Natural killer cell (primary cell): ENCODE results near the gene FOXA3. TPM values are rescaled to one million over a fixed set of nuclear protein-coding genes. Genes with fewer than 3 reads are reported as not detected.

Source experiments
- ATAC-seq, 3 donors: fragments of 150-1000 bp in 2 of 3; fragments of 200-7000 bp in 1 of 3; cut with Tn5 transposase; 1 replicate in 1 of 3; 2 replicates in 2 of 3; pipeline ENCODE4 v1.10.0; 2021; ENCODE audit warnings: mild to moderate bottlenecking in 2 of 3, moderate library complexity in 2 of 3
- DNase-seq, 2 donors: peaks; one replicate each; pipeline versions ENCODE4 v3.0.0 to v3.0.0-alpha.2; 2013 to 2021; ENCODE audit warnings: mixed read lengths in 1 of 2
- H3K27ac ChIP-seq: one replicate; pipeline ENCODE4 v1.5.1; 2013; ENCODE audit warnings: mild to moderate bottlenecking, low read length
- H3K27me3 ChIP-seq: one replicate; pipeline ENCODE4 v1.6.1; 2013; ENCODE audit warnings: low read length; ENCODE audit not compliant: control insufficient read depth, insufficient read depth
- H3K36me3 ChIP-seq: one replicate; pipeline ENCODE4 v1.6.1; 2013; ENCODE audit warnings: low read length; ENCODE audit not compliant: control insufficient read depth, insufficient read depth
- H3K4me1 ChIP-seq: one replicate; pipeline ENCODE4 v1.6.1; 2013; ENCODE audit warnings: low read length; ENCODE audit not compliant: control insufficient read depth, insufficient read depth
- H3K4me3 ChIP-seq: one replicate; pipeline ENCODE4 v1.5.1; 2013; ENCODE audit warnings: low read length
- H3K9me3 ChIP-seq: one replicate; pipeline ENCODE4 v1.6.1; 2013; ENCODE audit warnings: low read length; ENCODE audit not compliant: control insufficient read depth, insufficient read depth
- H3K27ac Mint-ChIP-seq, 2 donors: one replicate each; pipeline ENCODE4 v1.8.0; 2022; ENCODE audit warnings: mild to moderate bottlenecking in 2 of 2, mixed read lengths in 2 of 2, moderate library complexity in 1 of 2
- H3K27me3 Mint-ChIP-seq, 2 donors: one replicate each; pipeline ENCODE4 v1.8.0; 2022; ENCODE audit warnings: low read depth in 2 of 2, mixed read lengths in 2 of 2
- H3K36me3 Mint-ChIP-seq: one replicate; pipeline ENCODE4 v1.8.0; 2022; ENCODE audit warnings: mixed read lengths
- H3K4me1 Mint-ChIP-seq, 2 donors: one replicate each; pipeline ENCODE4 v1.8.0; 2022; ENCODE audit warnings: mixed read lengths in 2 of 2
- H3K4me3 Mint-ChIP-seq: one replicate; pipeline ENCODE4 v1.8.0; 2022; ENCODE audit warnings: mild to moderate bottlenecking, moderate library complexity, mixed read lengths
- H3K9me3 Mint-ChIP-seq, 2 donors: one replicate each; pipeline ENCODE4 v1.8.0; 2022; ENCODE audit warnings: mixed read lengths in 2 of 2
- WGBS: methylation state at CpG from one replicate; pipeline ENCODE4 v1.1.7; 2013; ENCODE audit warnings: missing lambda C conversion rate; ENCODE audit not compliant: insufficient coverage; 5-methylcytosine and 5-hydroxymethylcytosine counted together
- intact Hi-C: fragments of 100-400 bp; cut with micrococcal nuclease; formaldehyde crosslinking; loops from one replicate; pipeline ENCODE4 v1.14.2; 2022
- total RNA-seq, 4 donors: library from RNA; stranded (reverse); fragments of 120-200 nt in 1 of 4; gene quantifications; one replicate each; pipeline versions ENCODE4 v1.2.3 to v1.2.4, GENCODE V29; 2013 to 2022
- TF ChIP-seq, protein P1 (sequence below): fragments of 200-600 bp; IDR thresholded peaks from one replicate; pipeline ENCODE4 v1.8.0; 2022; ENCODE audit warnings: antibody characterized with exemption

Gene FOXA3
- total RNA-seq: not detected
- total RNA-seq (2013): 0.05 TPM

DNA sequence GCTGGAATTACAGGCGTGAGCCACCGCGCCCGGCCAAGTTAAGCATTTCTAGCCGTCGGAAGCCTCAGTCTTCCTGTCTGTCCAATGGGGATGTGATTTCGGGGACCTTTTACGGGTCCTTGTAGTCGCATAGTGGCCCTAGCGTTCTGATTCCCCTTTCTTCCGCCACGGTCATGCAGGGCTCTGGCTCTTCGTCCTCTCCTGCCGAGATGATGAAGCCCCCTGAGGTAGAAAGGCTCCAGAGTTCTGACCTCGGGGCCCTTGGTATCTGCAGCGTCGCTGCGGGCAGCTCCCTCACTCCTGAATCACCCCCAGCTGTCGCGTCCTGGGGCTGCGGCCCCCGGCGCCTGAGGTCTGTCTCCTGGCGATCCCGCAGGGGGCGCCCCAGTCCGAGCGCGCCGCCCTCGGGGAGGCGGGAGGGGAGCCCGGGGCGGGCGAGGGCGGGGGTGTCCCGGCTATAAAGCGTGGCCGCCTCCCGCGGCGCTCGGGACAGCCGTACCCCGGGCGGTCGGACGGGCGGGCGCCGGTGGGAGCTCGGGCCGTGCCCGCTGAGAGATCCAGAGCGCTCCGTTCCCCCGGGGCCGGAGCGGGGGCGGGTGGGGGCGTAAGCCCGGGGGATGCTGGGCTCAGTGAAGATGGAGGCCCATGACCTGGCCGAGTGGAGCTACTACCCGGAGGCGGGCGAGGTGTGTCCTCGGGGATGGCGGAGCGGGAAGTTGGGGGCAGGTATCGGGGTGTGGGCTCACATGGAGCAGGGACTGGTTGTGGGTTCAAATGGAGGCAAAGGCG lies at the start of gene FOXA3:
TSS of gene FOXA3 (plus strand) at position 487 of the 789 bp plus-strand sequence. CDS start at position 618, 131 bp downstream.
- Histone ChIP-seq H3K4me1 (peaks cover 24% of the 10 kb centered on the region), H3K27ac (no peak within 1 kb of the TSS), H3K36me3 (peaks cover 2% of the 10 kb centered on the region), H3K9me3 (no peaks in the 10 kb centered on the region), H3K4me3 (peak within 1 kb of the TSS; percentile 40), H3K27me3 (peaks cover 11% of the 10 kb centered on the region)
- intact Hi-C loops: loop anchor here (1.0 to 10.0 kb wide), 4 partner anchors 22 to 401 kb away; partner anchors contain the start of gene IRF2BP1
- DNase-seq (peak; percentile 60 to 77), ATAC-seq (peak; percentile 26 to 35 (median 27))
- Mint-ChIP-seq H3K27me3 (peaks cover 16 to 24% of the 10 kb centered on the region in 2 donors), H3K4me1 (peaks cover 21 to 36% of the 10 kb centered on the region in 2 donors), H3K27ac (peak within 1 kb of the TSS; percentile 91 to 96), H3K9me3 (no peaks in the 10 kb centered on the region), H3K4me3 (peak within 1 kb of the TSS; percentile 99), H3K36me3 (no peaks in the 10 kb centered on the region)
- TF ChIP-seq, protein P1, sequence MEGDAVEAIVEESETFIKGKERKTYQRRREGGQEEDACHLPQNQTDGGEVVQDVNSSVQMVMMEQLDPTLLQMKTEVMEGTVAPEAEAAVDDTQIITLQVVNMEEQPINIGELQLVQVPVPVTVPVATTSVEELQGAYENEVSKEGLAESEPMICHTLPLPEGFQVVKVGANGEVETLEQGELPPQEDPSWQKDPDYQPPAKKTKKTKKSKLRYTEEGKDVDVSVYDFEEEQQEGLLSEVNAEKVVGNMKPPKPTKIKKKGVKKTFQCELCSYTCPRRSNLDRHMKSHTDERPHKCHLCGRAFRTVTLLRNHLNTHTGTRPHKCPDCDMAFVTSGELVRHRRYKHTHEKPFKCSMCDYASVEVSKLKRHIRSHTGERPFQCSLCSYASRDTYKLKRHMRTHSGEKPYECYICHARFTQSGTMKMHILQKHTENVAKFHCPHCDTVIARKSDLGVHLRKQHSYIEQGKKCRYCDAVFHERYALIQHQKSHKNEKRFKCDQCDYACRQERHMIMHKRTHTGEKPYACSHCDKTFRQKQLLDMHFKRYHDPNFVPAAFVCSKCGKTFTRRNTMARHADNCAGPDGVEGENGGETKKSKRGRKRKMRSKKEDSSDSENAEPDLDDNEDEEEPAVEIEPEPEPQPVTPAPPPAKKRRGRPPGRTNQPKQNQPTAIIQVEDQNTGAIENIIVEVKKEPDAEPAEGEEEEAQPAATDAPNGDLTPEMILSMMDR: peak; percentile 73
- 2% methylated on average over 71 of the region's 71 CpGs for WGBS

DNA sequence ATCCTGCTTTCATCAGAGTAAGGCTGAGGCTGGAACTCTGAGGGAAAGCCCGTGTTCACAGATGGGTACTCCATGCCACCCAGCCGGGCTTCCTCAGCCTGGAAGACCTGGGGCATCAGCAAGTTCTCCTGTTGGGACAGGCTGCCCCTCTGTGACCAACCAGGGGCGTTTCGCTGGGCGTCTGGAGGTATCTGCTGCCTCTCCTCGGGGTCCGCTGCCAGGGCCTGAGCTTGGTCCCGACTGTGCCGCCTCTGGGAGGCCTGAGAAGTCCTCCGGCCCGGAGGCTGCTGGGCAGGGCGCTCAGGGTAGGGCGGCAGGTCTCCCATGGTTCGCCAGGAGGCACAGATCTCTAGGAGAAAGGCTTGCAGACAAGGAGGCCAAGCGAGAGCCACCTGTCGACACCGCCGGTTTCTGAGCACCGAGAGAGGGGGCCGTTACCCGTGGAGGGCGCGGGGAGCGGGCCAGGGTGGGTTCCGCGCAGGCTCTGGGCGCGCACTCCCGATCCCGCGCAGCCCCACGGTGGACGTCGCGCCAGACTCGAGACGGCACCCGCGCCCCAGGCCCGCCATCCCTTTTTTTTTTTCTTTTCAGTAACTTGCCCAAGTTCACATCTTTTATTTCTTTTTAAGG lies 49.2 kb upstream of the FOXA3 start, which contains the start of gene RSPH6A:
TSS of gene RSPH6A (minus strand) at position 458 of the 630 bp plus-strand sequence. CDS start at position 326, 132 bp downstream.
- Mint-ChIP-seq H3K4me3 (peak within 1 kb of the TSS; percentile 80), H3K4me1 (peaks cover 0 to 10% of the 10 kb centered on the region in 2 donors), H3K27ac (peak within 1 kb of the TSS in 1 of 2 donors; percentile 33), H3K36me3 (no peaks in the 10 kb centered on the region), H3K9me3 (no peaks in the 10 kb centered on the region), H3K27me3 (peaks cover 0 to 7% of the 10 kb centered on the region in 2 donors)
- intact Hi-C loops: loop anchor here (5.0 kb wide), 1 partner anchor 202 kb away; no protein-coding TSS in a partner anchor
- Histone ChIP-seq H3K27ac (no peak within 1 kb of the TSS), H3K27me3 (peaks cover 6% of the 10 kb centered on the region), H3K9me3 (no peaks in the 10 kb centered on the region), H3K36me3 (no peaks in the 10 kb centered on the region), H3K4me3 (peak within 1 kb of the TSS; percentile 16), H3K4me1 (peaks cover 27% of the 10 kb centered on the region)
- TF ChIP-seq, protein P1: no peak
- DNase-seq (no peak), ATAC-seq (no peak)
- 30% methylated on average over 40 of the region's 40 CpGs for WGBS

DNA sequence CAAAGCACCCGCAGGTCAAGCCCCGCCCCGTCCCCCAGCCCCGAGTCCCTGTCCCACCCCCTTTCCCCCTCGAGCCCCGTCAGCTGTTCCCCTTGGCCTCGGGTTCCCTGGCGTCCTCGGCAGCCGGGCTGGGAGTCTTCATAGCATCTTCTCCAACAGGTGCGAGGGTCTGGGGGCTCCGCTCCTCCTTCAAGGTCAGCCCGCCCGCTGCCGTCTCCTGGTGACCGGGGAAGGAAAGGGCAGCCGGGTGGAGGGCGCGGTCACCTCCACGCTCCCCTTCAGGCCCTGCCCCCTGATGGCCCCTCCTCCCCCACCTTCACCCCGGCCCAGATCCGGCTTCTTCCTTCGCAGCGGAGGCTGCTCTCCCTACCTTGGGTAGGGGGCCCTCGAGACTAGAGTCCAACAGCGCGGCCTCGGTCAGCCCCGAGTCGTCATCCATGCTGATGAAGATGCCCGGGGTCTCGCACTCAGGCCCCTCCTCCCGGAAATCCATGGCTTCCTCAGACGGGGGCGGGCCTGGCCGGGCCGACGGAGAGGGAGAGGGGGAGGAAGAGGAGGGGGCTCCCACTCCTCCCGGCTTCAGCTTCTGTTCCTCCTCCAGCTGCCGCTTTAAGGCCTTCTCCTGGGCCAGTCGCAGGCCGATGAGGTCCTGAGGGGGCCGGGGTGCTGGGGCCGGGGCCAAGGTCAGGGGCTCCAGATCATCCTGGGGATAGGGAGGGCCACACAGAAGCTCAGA lies 48.5 kb upstream of the FOXA3 start:
- H3K4me3 ChIP-seq: peak overlapping the region; percentile 16
- H3K4me3 Mint-ChIP-seq: peak overlapping the region; percentile 80
- H3K27ac Mint-ChIP-seq: peak overlapping the region in 1 of 2 donors; percentile 33

More for the DNA sequence above, 48.5 kb upstream of the FOXA3 start:
- H3K4me1 ChIP-seq: peaks cover 27% of the 10 kb centered on the region
- no peaks in the 10 kb centered on the region for H3K9me3 ChIP-seq
- H3K27ac ChIP-seq: no peak overlapping the region
- 19% methylated on average over 41 of the region's 44 CpGs for WGBS
- peaks cover 6% of the 10 kb centered on the region for H3K36me3 ChIP-seq
- H3K4me1 Mint-ChIP-seq: peaks cover 0 to 10% of the 10 kb centered on the region in 2 donors
- H3K9me3 Mint-ChIP-seq: no peaks in the 10 kb centered on the region
- peak in 1 of 2 donors; percentile 26 for DNase-seq
- TF ChIP-seq, protein P1: no peak
- H3K27me3 ChIP-seq: peaks cover 6% of the 10 kb centered on the region
- no peak for ATAC-seq
- intact Hi-C loops: loop anchor here (5.0 kb wide), 1 partner anchor 202 kb away; no protein-coding TSS in a partner anchor
- H3K36me3 Mint-ChIP-seq: no peaks in the 10 kb centered on the region
- H3K27me3 Mint-ChIP-seq: peaks cover 0 to 7% of the 10 kb centered on the region in 2 donors
